ENCODE measurements around the gene FUT9. TPM values are rescaled to one million over a fixed set of nuclear protein-coding genes. Genes with fewer than 3 reads are reported as not detected.

FUT9 gene
- total RNA-seq, result 0.49 TPM

GRCh38 chr6:96015518-96016333, at the start of gene FUT9:
FUT9 (plus strand) TSS chr6:96015974; CDS start chr6:96203156, 187,182 bp downstream.
- no peak for DNase-seq (ENCODE audit: low spot score)

GRCh38 chr6:95967594-95967993, 48.2 kb upstream of the FUT9 start:
- no peak for DNase-seq (ENCODE audit: low spot score)

GRCh38 chr6:95973976-95974375, 41.8 kb upstream of the FUT9 start:
- peak; percentile 28 for DNase-seq (ENCODE audit: low spot score)

GRCh38 chr6:95978230-95978629, 37.5 kb upstream of the FUT9 start:
- no peak for DNase-seq (ENCODE audit: low spot score)

- no peak for DNase-seq (ENCODE audit: low spot score)
Observed at GRCh38 chr6:95991906-95992305, 23.9 kb upstream of the FUT9 start.

GRCh38 chr6:95994151-95994550, 21.6 kb upstream of the FUT9 start:
- DNase-seq (ENCODE audit: low spot score), result no peak

GRCh38 chr6:95998133-95998532, 17.6 kb upstream of the FUT9 start:
- no peak for DNase-seq (ENCODE audit: low spot score)

- DNase-seq (ENCODE audit: low spot score), result no peak
Observed at GRCh38 chr6:96001891-96002575, 13.7 kb upstream of the FUT9 start.

- DNase-seq (ENCODE audit: low spot score), result no peak
Observed at GRCh38 chr6:96002576-96002910, 13.2 kb upstream of the FUT9 start.

- DNase-seq (ENCODE audit: low spot score), result no peak
Observed at GRCh38 chr6:96002912-96003311, 12.9 kb upstream of the FUT9 start.

- DNase-seq (ENCODE audit: low spot score), result no peak
Observed at GRCh38 chr6:96007663-96008062, 8.1 kb upstream of the FUT9 start.

GRCh38 chr6:96013531-96013930, 2.2 kb upstream of the FUT9 start:
- DNase-seq (ENCODE audit: low spot score), result no peak

- no peak for DNase-seq (ENCODE audit: low spot score)
Observed at GRCh38 chr6:96014846-96015517, 792 bp upstream of the FUT9 start.

- DNase-seq (ENCODE audit: low spot score), result no peak
Observed at GRCh38 chr6:96016334-96017069, 728 bp downstream of the FUT9 start.

GRCh38 chr6:96017070-96017359, 1.2 kb downstream of the FUT9 start:
- no peak for DNase-seq (ENCODE audit: low spot score)

- DNase-seq (ENCODE audit: low spot score), result no peak
Observed at GRCh38 chr6:96022225-96022624, 6.5 kb downstream of the FUT9 start.

- DNase-seq (ENCODE audit: low spot score), result no peak
Observed at GRCh38 chr6:96032661-96033060, 16.9 kb downstream of the FUT9 start.

- no peak for DNase-seq (ENCODE audit: low spot score)
Observed at GRCh38 chr6:96051555-96051954, 35.8 kb downstream of the FUT9 start.

GRCh38 chr6:96058082-96058481, 42.3 kb downstream of the FUT9 start:
- DNase-seq (ENCODE audit: low spot score), result no peak

GRCh38 chr6:96059586-96059985, 43.8 kb downstream of the FUT9 start:
- no peak for DNase-seq (ENCODE audit: low spot score)

- no peak for DNase-seq (ENCODE audit: low spot score)
Observed at GRCh38 chr6:96060249-96060648, 44.5 kb downstream of the FUT9 start.

- no peak for DNase-seq (ENCODE audit: low spot score)
Observed at GRCh38 chr6:96065213-96065612, 49.4 kb downstream of the FUT9 start.
